H54 (cell line): Measurements from ENCODE around the gene CMTM2.
"Not testable (repeated sequence)": the region's sequence is repeated elsewhere in the genome, so short reads cannot be mapped to it uniquely, and the experiment has no call there.

ENCODE experiments used
- DNase-seq: peaks from one replicate; pipeline ENCODE4 v3.0.0; 2011; ENCODE audit warnings: low spot score, mixed read lengths; ENCODE audit not compliant: insufficient read length
- FAIRE-seq: peaks from 3 replicates; lab custom pipeline; 2011; peaks lifted over from hg19 to GRCh38; lab: Jason Lieb, UNC
- POLR2A ChIP-seq: IDR thresholded peaks from 2 replicates; pipeline ENCODE4 v1.6.1; 2011; ENCODE audit warnings: low read depth, mild to moderate bottlenecking, low read length

Gene CMTM2

GRCh38 chr16:66601471-66601870, 22.2 kb downstream of the CMTM2 start:
- TF ChIP-seq POLR2A: no peak
- no peak for FAIRE-seq
- no peak for DNase-seq

GRCh38 chr16:66603537-66604375, 24.5 kb downstream of the CMTM2 start:
- peak; percentile 67 for DNase-seq
- peak; percentile 6 for FAIRE-seq
- TF ChIP-seq POLR2A: no peak

DNA sequence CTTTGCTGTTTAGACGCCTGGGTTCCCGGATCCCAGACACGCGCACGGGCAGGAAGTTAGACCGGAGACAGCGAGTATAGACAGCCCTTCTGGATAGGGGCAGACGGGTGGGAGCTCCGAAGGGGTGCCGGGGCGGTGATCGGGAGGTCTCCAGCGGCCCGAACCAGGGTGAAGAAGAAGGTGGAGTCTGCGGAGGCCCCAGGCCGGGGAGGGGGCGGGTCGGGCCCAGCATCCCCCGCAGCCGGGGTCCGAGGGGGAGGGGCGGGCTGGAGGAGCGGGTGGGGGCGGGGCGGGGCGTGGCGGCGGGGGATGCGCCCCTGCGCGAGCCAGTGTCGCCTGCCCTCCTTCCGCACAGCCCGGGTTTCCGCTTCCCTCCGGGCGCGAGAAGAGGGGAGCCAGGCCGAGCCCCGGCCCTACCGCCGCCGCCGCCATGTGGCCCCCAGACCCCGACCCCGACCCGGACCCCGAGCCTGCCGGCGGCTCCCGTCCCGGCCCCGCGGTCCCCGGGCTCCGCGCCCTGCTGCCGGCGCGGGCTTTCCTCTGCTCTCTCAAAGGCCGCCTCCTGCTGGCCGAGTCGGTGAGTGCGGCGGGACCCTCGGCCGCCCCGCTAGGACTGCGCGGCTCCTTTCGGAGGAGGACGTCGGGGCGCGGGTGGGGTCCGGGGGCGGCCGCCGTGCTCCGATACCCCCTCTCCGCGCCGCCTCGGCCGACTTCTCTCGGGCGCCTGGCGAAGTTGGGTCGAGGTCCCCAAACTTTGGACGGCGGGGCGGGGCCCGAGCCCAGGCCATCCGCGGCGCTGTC, 25.3 kb downstream of the CMTM2 start, which contains the start of gene CMTM3:
CMTM3 (plus strand) TSS at position 329 of the 801 bp plus-strand sequence; CDS start at position 431, 102 bp downstream.
- FAIRE-seq: no peak
- DNase-seq: peak; percentile 60
- no peak for TF ChIP-seq POLR2A

DNA sequence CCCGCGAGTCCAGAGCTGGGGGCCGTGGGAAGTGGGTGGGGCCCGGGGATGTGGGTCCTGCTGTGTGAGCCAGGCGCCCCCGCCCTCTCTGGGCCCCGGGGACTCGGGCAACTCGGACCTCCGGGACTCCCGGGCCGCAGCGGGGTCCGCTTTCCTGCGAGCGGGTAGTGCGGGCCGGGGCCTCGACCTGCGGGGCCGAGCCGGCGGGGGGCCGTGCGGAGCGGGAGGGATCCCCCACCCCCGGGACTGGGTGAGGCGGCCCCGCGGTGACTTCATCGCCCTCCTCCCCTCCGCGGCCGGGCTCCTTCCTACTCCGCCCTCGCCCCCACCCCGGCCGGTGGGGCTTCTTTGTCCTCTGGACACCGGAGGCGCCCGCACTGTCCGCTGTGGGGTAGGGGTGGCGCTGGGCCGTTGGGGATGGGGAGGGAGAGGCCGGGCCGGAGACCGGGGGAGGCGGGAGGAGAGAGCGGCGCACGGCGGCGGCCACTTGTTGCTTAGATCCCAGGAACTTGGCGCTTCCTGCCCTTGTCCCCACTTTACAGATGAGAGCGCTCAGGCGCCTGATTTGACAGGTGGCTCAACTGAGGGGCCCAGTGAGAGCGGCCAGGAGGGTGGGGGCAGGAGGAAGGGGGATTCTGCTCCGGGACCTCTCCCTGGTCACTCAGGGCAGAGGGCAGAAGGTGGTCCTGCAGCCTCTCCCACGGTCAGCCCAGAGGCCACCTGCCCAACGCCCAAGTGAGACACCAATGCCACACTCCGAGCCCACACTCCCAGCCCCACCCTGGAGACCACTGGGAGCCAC, 26.1 kb downstream of the CMTM2 start:
- FAIRE-seq: no peak
- DNase-seq: peak; percentile 56
- no peak; the same call in 1 of the 2 replicates for TF ChIP-seq POLR2A

- no peak for DNase-seq
- FAIRE-seq: no peak
- no peak for TF ChIP-seq POLR2A
Observed at GRCh38 chr16:66605979-66606751, 26.9 kb downstream of the CMTM2 start.

GRCh38 chr16:66608241-66609138, 29.2 kb downstream of the CMTM2 start:
- FAIRE-seq: peak; percentile 48
- peak; percentile 89 for DNase-seq

DNA sequence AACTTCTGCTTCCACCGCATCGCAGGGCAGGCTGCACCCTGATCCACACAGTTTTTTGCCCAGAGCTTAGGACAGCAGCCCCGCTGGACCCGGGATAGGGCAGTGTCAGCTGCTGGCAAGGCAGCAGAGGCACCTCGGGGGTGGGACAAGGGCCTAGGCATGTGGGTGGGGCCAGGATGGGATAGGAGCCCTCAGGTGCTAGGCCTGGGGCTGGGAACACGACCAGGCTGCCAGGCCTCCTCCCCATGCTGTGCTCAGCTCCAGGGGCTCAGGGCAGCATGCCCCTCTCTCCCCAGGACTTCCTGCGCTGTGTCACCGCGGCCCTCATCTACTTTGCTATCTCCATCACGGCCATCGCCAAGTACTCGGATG, 29.9 kb downstream of the CMTM2 start:
- DNase-seq (no peak), FAIRE-seq (no peak)
- no peak for TF ChIP-seq POLR2A

More at GRCh38 chr16:66608241-66609138, 29.2 kb downstream of the CMTM2 start:
- no peak for TF ChIP-seq POLR2A

- DNase-seq (no peak), FAIRE-seq (no peak)
- no peak for TF ChIP-seq POLR2A
Observed at GRCh38 chr16:66610111-66610820, 31.0 kb downstream of the CMTM2 start.

GRCh38 chr16:66611911-66612310, 32.6 kb downstream of the CMTM2 start:
- not testable (repeated sequence) for FAIRE-seq, DNase-seq

DNA sequence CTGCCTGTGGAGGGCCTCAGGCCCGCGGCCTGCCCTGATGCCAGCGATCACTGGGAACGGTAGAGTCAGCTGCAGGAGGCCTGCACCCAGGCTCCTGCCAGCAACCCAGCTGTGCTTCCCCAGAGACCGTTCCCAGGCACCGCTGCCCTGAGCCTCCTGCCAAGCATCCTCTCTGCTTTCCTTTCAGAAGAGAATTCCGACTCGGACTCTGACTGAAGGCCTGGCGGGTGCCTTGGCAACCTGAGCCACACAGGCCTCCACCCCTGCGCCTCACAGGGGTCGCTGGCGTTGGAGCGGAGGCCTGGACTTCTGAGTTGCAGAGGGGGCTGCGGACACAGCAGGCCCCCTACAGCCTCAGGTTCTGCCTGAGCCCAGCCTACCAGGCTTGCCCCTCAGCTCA, 33.2 kb downstream of the CMTM2 start:
- DNase-seq (no peak), FAIRE-seq (no peak)
- TF ChIP-seq POLR2A: no peak

DNA sequence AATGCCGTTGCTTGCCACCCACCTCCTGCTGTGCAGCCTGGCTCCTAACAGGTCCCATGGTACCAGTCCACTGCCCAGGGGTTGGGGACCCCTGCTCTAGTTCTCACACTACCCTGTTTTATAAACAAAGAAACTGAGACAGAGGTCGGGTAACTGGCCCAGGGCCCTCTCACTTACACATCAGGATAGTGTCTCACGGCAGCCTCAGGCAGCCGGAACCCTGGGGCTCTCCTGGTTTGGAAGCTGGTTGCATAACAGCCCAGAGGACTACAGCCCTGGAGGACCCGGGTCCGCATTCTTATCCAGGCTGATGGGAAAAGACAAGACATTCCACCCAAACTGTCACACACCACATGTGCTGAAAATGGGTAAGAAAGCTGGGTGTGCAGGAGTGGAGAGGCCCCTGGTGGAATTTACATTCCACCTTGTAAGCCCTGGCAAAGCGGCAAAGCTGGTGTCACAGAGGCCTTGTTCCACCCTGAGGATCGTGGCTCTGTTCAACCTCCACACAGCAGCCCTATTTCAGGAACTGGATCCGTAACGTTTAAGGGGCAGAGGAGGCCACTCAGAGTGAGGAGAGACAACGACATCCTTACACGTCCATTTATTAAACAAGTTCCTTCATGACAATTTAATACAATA, 35.0 kb downstream of the CMTM2 start:
- FAIRE-seq (no peak), DNase-seq (no peak)
- TF ChIP-seq POLR2A: no peak
